PC-3 (cell line): ENCODE results near the gene SORBS2. TPM values are rescaled to one million over a fixed set of nuclear protein-coding genes. Genes with fewer than 3 reads are reported as not detected.
A peak's percentile ranks its signal among the peaks of the same experiment; 100 is the strongest.

ENCODE experiments used
- ATAC-seq: fragments of 200-7000 bp; cut with Tn5 transposase; 2 replicates; pipeline ENCODE4 v1.9.1; 2020; ENCODE audit warnings: mild to moderate bottlenecking, moderate library complexity
- BruUV-seq: library from RNA; stranded (reverse); fragments of 400-500 nt; replicated peaks from 2 replicates; lab custom pipeline; 2021; lab: Mats Ljungman, UMichigan
- CTCF ChIA-PET: fragments of 300-600 bp; sonication (Branson Sonifier 250); formaldehyde crosslinking; loops from one replicate; lab custom pipeline; 2022; ENCODE audit warnings: antibody characterized with exemption; lab: Charles Lee
- POLR2A ChIA-PET: fragments of 300-600 bp; sonication (Branson Sonifier 250); formaldehyde crosslinking; loops from one replicate; lab custom pipeline; 2022; ENCODE audit warnings: antibody characterized with exemption; ENCODE audit not compliant: unreplicated experiment; lab: Charles Lee
- DNase-seq: peaks from one replicate; pipeline ENCODE4 v3.0.0-alpha.2; 2015
- H2AFZ ChIP-seq: fragments of 300-600 bp; sonication (generic); 2 replicates; pipeline ENCODE4 v1.6.0; 2016; ENCODE audit warnings: antibody characterized with exemption, low read length
- H3F3A ChIP-seq: fragments of 300-600 bp; sonication (generic); one replicate; pipeline ENCODE4 v1.6.0; 2017; ENCODE audit warnings: antibody characterized with exemption, low read length, control low read depth, mild to moderate bottlenecking; ENCODE audit not compliant: unreplicated experiment
- H3K27ac ChIP-seq: fragments of 300-600 bp; sonication (generic); 2 replicates; pipeline ENCODE4 v1.5.1; 2016; ENCODE audit warnings: mild to moderate bottlenecking, low read length
- H3K27me3 ChIP-seq: fragments of 300-600 bp; sonication (generic); 2 replicates; pipeline ENCODE4 v1.6.1; 2016; ENCODE audit warnings: low read length, mixed read lengths
- H3K36me3 ChIP-seq: fragments of 300-600 bp; sonication (generic); 2 replicates; pipeline ENCODE4 v1.6.1; 2016; ENCODE audit warnings: low read depth, mixed run types, low read length, mixed read lengths
- H3K4me1 ChIP-seq: fragments of 300-600 bp; sonication (generic); 2 replicates; pipeline ENCODE4 v1.5.1; 2016; ENCODE audit warnings: low read length; ENCODE audit not compliant: insufficient read depth
- H3K4me2 ChIP-seq: fragments of 300-600 bp; sonication (generic); 2 replicates; pipeline ENCODE4 v1.6.0; 2016; ENCODE audit warnings: low read length
- H3K4me3 ChIP-seq: fragments of 300-600 bp; sonication (generic); 2 replicates; pipeline ENCODE4 v1.5.1; 2016; ENCODE audit warnings: mild to moderate bottlenecking, low read length, mixed read lengths
- H3K79me2 ChIP-seq: fragments of 300-600 bp; sonication (generic); 2 replicates; pipeline ENCODE4 v1.6.1; 2017; ENCODE audit warnings: low read length, mixed read lengths
- H3K9ac ChIP-seq: fragments of 300-600 bp; sonication (generic); 2 replicates; pipeline ENCODE4 v1.6.0; 2016; ENCODE audit warnings: mild to moderate bottlenecking, low read length
- H3K9me2 ChIP-seq: fragments of 300-600 bp; sonication (generic); replicated peaks from 2 replicates; pipeline ENCODE4 v1.6.1; 2016; ENCODE audit warnings: mixed run types, low read length, mixed read lengths
- H3K9me3 ChIP-seq: fragments of 300-600 bp; sonication (generic); 2 replicates; pipeline ENCODE4 v1.6.1; 2016; ENCODE audit warnings: low read length, mixed read lengths
- H4K20me1 ChIP-seq: fragments of 300-600 bp; sonication (generic); 2 replicates; pipeline ENCODE4 v1.6.1; 2016; ENCODE audit warnings: low read length, mixed read lengths
- CTCF ChIP-seq: fragments of 300-600 bp; sonication (generic); conservative IDR thresholded peaks from 2 replicates; pipeline ENCODE4 v1.5.1; 2017; ENCODE audit warnings: antibody characterized with exemption, low read depth, mild to moderate bottlenecking, low read length
- EZH2 ChIP-seq: fragments of 300-600 bp; sonication (generic); IDR thresholded peaks from one replicate; pipeline ENCODE4 v1.6.1; 2017; ENCODE audit warnings: antibody characterized with exemption, mild to moderate bottlenecking, low read length; ENCODE audit not compliant: unreplicated experiment
- EZH2phosphoT487 ChIP-seq: fragments of 300-600 bp; sonication (generic); IDR thresholded peaks from 2 replicates; pipeline ENCODE4 v1.6.1; 2018; ENCODE audit warnings: mild to moderate bottlenecking, antibody characterized with exemption, low read length, borderline replicate concordance
- intact Hi-C: fragments of 100-400 bp; cut with micrococcal nuclease; formaldehyde crosslinking; loops from 2 replicates; pipeline ENCODE4 v1.9.0; 2023
- total RNA-seq: library from RNA; depleted of rRNA; stranded (reverse); fragments of >200 nt; gene quantifications from 2 replicates; pipeline ENCODE4 v1.2.3, GENCODE V29; 2014

SORBS2 gene
- total RNA-seq, 1 experiment from 2014 or later, result 3.6 TPM

GRCh38 chr4:185669288-185669687, 142.7 kb downstream of the SORBS2 start:
- intact Hi-C loops, result no loop called here
- ChIA-PET POLR2A (no interaction called here), CTCF (no interaction called here)
- no peak for ATAC-seq
- Histone ChIP-seq H3K9ac (no peak overlapping the region), H3K4me1 (no peaks in the 10 kb centered on the region), H3K36me3 (no peaks in the 10 kb centered on the region), H3K9me2 (no peaks in the 10 kb centered on the region), H3F3A (no peaks in the 10 kb centered on the region), H3K27me3 (no peaks in the 10 kb centered on the region), H4K20me1 (no peaks in the 10 kb centered on the region), H2AFZ (no peak overlapping the region), H3K4me3 (no peak overlapping the region), H3K27ac (no peak overlapping the region), H3K4me2 (no peak overlapping the region), H3K79me2 (no peaks in the 10 kb centered on the region), H3K9me3 (no peaks in the 10 kb centered on the region)
- BruUV-seq, result no TSS peak
- no peak for TF ChIP-seq EZH2phosphoT487
- no peak for TF ChIP-seq CTCF
- TF ChIP-seq EZH2, result no peak
- DNase-seq, result no peak

DNA sequence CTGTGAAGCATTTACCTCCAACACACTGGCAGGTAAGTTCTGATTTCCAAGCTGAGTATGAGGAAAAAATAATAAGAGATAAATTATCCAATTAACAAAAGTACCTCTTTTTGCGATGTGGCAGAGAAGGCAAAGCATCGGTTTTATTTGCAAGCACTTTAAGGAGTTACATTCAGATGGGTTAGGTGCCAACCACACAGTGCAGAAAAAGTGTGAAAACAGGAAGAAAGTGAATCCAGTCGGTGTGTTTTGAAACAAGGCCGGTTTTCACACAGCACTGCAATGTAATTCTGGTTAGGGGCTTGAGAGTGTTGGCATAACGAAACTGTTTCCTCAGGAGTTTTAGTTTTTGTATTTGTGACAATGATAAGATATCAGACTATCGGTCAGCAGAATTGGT, 145.8 kb downstream of the SORBS2 start:
- intact Hi-C loops, result no loop called here
- Histone ChIP-seq H3K27ac (no peak overlapping the region), H3K9me2 (no peaks in the 10 kb centered on the region), H3K9ac (no peak overlapping the region), H3K4me2 (no peak overlapping the region), H2AFZ (no peak overlapping the region), H3K9me3 (no peaks in the 10 kb centered on the region), H3K4me1 (no peaks in the 10 kb centered on the region), H3K4me3 (no peak overlapping the region), H3K79me2 (no peaks in the 10 kb centered on the region), H4K20me1 (no peaks in the 10 kb centered on the region), H3F3A (no peaks in the 10 kb centered on the region), H3K36me3 (no peaks in the 10 kb centered on the region), H3K27me3 (no peaks in the 10 kb centered on the region)
- no peak for ATAC-seq
- TF ChIP-seq EZH2phosphoT487 (no peak), EZH2 (no peak), CTCF (no peak)
- CTCF ChIA-PET, result interaction anchor here (0.7 kb wide), 1 partner anchor 11 kb away, joined by 3 read pairs; no protein-coding TSS in a partner anchor
- BruUV-seq, result no TSS peak
- POLR2A ChIA-PET, result no interaction called here
- DNase-seq, result no peak

DNA sequence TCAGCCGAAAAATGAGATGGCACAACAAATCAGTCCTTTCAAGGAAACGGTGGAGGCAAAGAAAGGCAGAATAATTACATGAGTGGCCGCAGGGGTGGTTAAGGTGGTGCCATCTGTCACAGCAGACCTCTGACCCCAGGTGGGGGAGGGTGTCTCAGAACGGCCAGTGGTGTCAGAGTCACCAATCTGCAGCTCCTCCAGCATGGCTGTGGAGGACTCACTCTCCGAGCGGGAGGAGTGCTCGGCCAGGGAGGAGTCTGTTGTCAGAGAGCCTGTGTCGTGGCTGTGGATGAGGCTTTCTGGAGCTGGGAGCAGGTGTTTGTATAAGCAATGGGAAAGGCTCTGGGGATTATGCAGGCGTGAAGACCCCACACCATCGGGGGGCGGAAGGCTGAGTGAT, 146.3 kb downstream of the SORBS2 start:
- peak; percentile 26 for DNase-seq
- H3K79me2 ChIP-seq, result no peaks in the 10 kb centered on the region
- H3K9me3 ChIP-seq, result no peaks in the 10 kb centered on the region
- H3K4me3 ChIP-seq, result no peak overlapping the region
- ATAC-seq, result no peak
- no TSS peak for BruUV-seq
- TF ChIP-seq EZH2, result no peak
- no peak for TF ChIP-seq EZH2phosphoT487
- no peak for TF ChIP-seq CTCF
- H3K36me3 ChIP-seq, result no peaks in the 10 kb centered on the region
- H2AFZ ChIP-seq, result no peak overlapping the region
- ChIA-PET CTCF (interaction anchor here (0.7 kb wide), 1 partner anchor 11 kb away, joined by 3 read pairs; no protein-coding TSS in a partner anchor), POLR2A (no interaction called here)
- H3F3A ChIP-seq, result no peaks in the 10 kb centered on the region
- no peak overlapping the region for H3K27ac ChIP-seq
- intact Hi-C loops, result no loop called here
- no peaks in the 10 kb centered on the region for H4K20me1 ChIP-seq
- no peaks in the 10 kb centered on the region for H3K9me2 ChIP-seq
- H3K27me3 ChIP-seq, result no peaks in the 10 kb centered on the region
- H3K4me2 ChIP-seq, result no peak overlapping the region
- no peaks in the 10 kb centered on the region for H3K4me1 ChIP-seq
- no peak overlapping the region for H3K9ac ChIP-seq
